ENCODE measurements around the gene RPL9.

Gene RPL9

GRCh38 chr4:39453738-39454137 lies 5.0 kb downstream of the RPL9 start:
- Histone ChIP-seq H3K79me1 (replicated peaks; ENCODE audit: low read length, poor library complexity, severe bottlenecking) (peaks cover 5% of the 10 kb centered on the region), H2BK12ac (ENCODE audit: low read length in 2 of 2) (no peak overlapping the region), H2BK5ac (ENCODE audit: low read depth, low read length, poor library complexity, severe bottlenecking) (no peak overlapping the region), H3K18ac (ENCODE audit: low read depth in 1 of 2, low read length in 2 of 2) (no peak overlapping the region), H3K23ac (ENCODE audit: low read length in 2 of 2) (no peak overlapping the region), H3K4ac (ENCODE audit: low read depth in 1 of 2, low read length in 2 of 2) (no peak overlapping the region), H4K8ac (ENCODE audit: low read length) (no peak overlapping the region), H3K36me3 (ENCODE audit: control insufficient read depth in 1 of 2, insufficient read depth in 2 of 2, low read depth in 1 of 2, low read length in 2 of 2) (peaks cover 15 to 84% of the 10 kb centered on the region in 2 experiments), H3K4me2 (ENCODE audit: low read length, poor library complexity, severe bottlenecking) (no peak overlapping the region), H3K9ac (ENCODE audit: low read length) (no peak overlapping the region), H3K4me1 (ENCODE audit: control insufficient read depth, insufficient read depth, low read depth, low read length) (peaks cover 9% of the 10 kb centered on the region), H3K27me3 (ENCODE audit: control insufficient read depth in 1 of 2, insufficient read depth in 1 of 2, low read length in 2 of 2) (no peaks in the 10 kb centered on the region), H2BK120ac (ENCODE audit: low read depth, low read length) (no peak overlapping the region), H3K27ac (ENCODE audit: low read length, poor library complexity, severe bottlenecking) (no peak overlapping the region), H3K4me3 (ENCODE audit: insufficient read depth in 1 of 2, low read depth in 1 of 2, low read length in 2 of 2) (no peak overlapping the region), H2BK15ac (ENCODE audit: low read depth, poor library complexity, severe bottlenecking) (no peak overlapping the region), H2AK5ac (ENCODE audit: low read length, severe bottlenecking) (no peak overlapping the region), H4K91ac (ENCODE audit: low read length) (no peak overlapping the region), H2AFZ (ENCODE audit: low read depth, low read length) (no peak overlapping the region), H3K14ac (ENCODE audit: low read length in 2 of 2) (no peak overlapping the region), H3K9me3 (ENCODE audit: control insufficient read depth, low read length) (no peaks in the 10 kb centered on the region)
- 100% methylated on average over 1 of the region's 2 CpGs for WGBS
- DNase-seq, result no peak

GRCh38 chr4:39452860-39453587 lies 5.7 kb downstream of the RPL9 start:
- no peak for DNase-seq
- H2BK12ac ChIP-seq (ENCODE audit: low read length in 2 of 2), result no peak overlapping the region
- H2BK5ac ChIP-seq (ENCODE audit: low read depth, low read length, poor library complexity, severe bottlenecking), result no peak overlapping the region
- no peak overlapping the region for H3K18ac ChIP-seq (ENCODE audit: low read depth in 1 of 2, low read length in 2 of 2)
- H3K9ac ChIP-seq (ENCODE audit: low read length), result no peak overlapping the region
- H3K79me1 ChIP-seq (replicated peaks; ENCODE audit: low read length, poor library complexity, severe bottlenecking), result peaks cover 5% of the 10 kb centered on the region
- WGBS, result 96% methylated on average over 11 of the region's 11 CpGs
- no peak overlapping the region for H3K4ac ChIP-seq (ENCODE audit: low read depth in 1 of 2, low read length in 2 of 2)
- no peak overlapping the region for H4K91ac ChIP-seq (ENCODE audit: low read length)
- H2BK15ac ChIP-seq (ENCODE audit: low read depth, poor library complexity, severe bottlenecking), result no peak overlapping the region
- no peak overlapping the region for H2AK5ac ChIP-seq (ENCODE audit: low read length, severe bottlenecking)
- no peak overlapping the region for H3K23ac ChIP-seq (ENCODE audit: low read length in 2 of 2)
- H2AFZ ChIP-seq (ENCODE audit: low read depth, low read length), result no peak overlapping the region
- peaks cover 15 to 88% of the 10 kb centered on the region in 2 experiments for H3K36me3 ChIP-seq (ENCODE audit: control insufficient read depth in 1 of 2, insufficient read depth in 2 of 2, low read depth in 1 of 2, low read length in 2 of 2)
- H4K8ac ChIP-seq (ENCODE audit: low read length), result no peak overlapping the region
- no peak overlapping the region for H3K14ac ChIP-seq (ENCODE audit: low read length in 2 of 2)
- no peak overlapping the region for H2BK120ac ChIP-seq (ENCODE audit: low read depth, low read length)
- no peak overlapping the region for H3K4me2 ChIP-seq (ENCODE audit: low read length, poor library complexity, severe bottlenecking)
- peaks cover 9% of the 10 kb centered on the region for H3K4me1 ChIP-seq (ENCODE audit: control insufficient read depth, insufficient read depth, low read depth, low read length)
- no peaks in the 10 kb centered on the region for H3K27me3 ChIP-seq (ENCODE audit: control insufficient read depth in 1 of 2, insufficient read depth in 1 of 2, low read length in 2 of 2)
- H3K4me3 ChIP-seq (ENCODE audit: insufficient read depth in 1 of 2, low read depth in 1 of 2, low read length in 2 of 2), result no peak overlapping the region
- H3K27ac ChIP-seq (ENCODE audit: low read length, poor library complexity, severe bottlenecking), result no peak overlapping the region
- no peaks in the 10 kb centered on the region for H3K9me3 ChIP-seq (ENCODE audit: control insufficient read depth, low read length)

- Histone ChIP-seq H2BK15ac (ENCODE audit: low read depth, poor library complexity, severe bottlenecking) (no peak overlapping the region), H2AFZ (ENCODE audit: low read depth, low read length) (no peak overlapping the region), H3K27me3 (ENCODE audit: control insufficient read depth in 1 of 2, insufficient read depth in 1 of 2, low read length in 2 of 2) (no peaks in the 10 kb centered on the region), H3K14ac (ENCODE audit: low read length in 2 of 2) (no peak overlapping the region), H3K79me1 (replicated peaks; ENCODE audit: low read length, poor library complexity, severe bottlenecking) (peaks cover 5% of the 10 kb centered on the region), H3K4me2 (ENCODE audit: low read length, poor library complexity, severe bottlenecking) (no peak overlapping the region), H2BK120ac (ENCODE audit: low read depth, low read length) (no peak overlapping the region), H3K9me3 (ENCODE audit: control insufficient read depth, low read length) (no peaks in the 10 kb centered on the region), H3K9ac (ENCODE audit: low read length) (no peak overlapping the region), H2AK5ac (ENCODE audit: low read length, severe bottlenecking) (no peak overlapping the region), H2BK5ac (ENCODE audit: low read depth, low read length, poor library complexity, severe bottlenecking) (no peak overlapping the region), H2BK12ac (ENCODE audit: low read length in 2 of 2) (no peak overlapping the region), H3K23ac (ENCODE audit: low read length in 2 of 2) (no peak overlapping the region), H3K4me3 (ENCODE audit: insufficient read depth in 1 of 2, low read depth in 1 of 2, low read length in 2 of 2) (no peak overlapping the region), H3K18ac (ENCODE audit: low read depth in 1 of 2, low read length in 2 of 2) (no peak overlapping the region), H4K91ac (ENCODE audit: low read length) (no peak overlapping the region), H4K8ac (ENCODE audit: low read length) (no peak overlapping the region), H3K27ac (ENCODE audit: low read length, poor library complexity, severe bottlenecking) (no peak overlapping the region), H3K36me3 (ENCODE audit: control insufficient read depth in 1 of 2, insufficient read depth in 2 of 2, low read depth in 1 of 2, low read length in 2 of 2) (peaks cover 15 to 81% of the 10 kb centered on the region in 2 experiments), H3K4ac (ENCODE audit: low read depth in 1 of 2, low read length in 2 of 2) (no peak overlapping the region), H3K4me1 (ENCODE audit: control insufficient read depth, insufficient read depth, low read depth, low read length) (peaks cover 10% of the 10 kb centered on the region)
- 94% methylated on average over 6 of the region's 6 CpGs for WGBS
- no peak for DNase-seq
These were observed 6.4 kb downstream of the RPL9 start for GRCh38 chr4:39452153-39452859.

GRCh38 chr4:39451423-39452023 lies 7.2 kb downstream of the RPL9 start:
- Histone ChIP-seq H2BK15ac (ENCODE audit: low read depth, poor library complexity, severe bottlenecking) (no peak overlapping the region), H3K4me1 (ENCODE audit: control insufficient read depth, insufficient read depth, low read depth, low read length) (peaks cover 17% of the 10 kb centered on the region), H3K4me3 (ENCODE audit: insufficient read depth in 1 of 2, low read depth in 1 of 2, low read length in 2 of 2) (no peak overlapping the region), H2BK120ac (ENCODE audit: low read depth, low read length) (no peak overlapping the region), H2BK5ac (ENCODE audit: low read depth, low read length, poor library complexity, severe bottlenecking) (no peak overlapping the region), H3K9me3 (ENCODE audit: control insufficient read depth, low read length) (no peaks in the 10 kb centered on the region), H2AK5ac (ENCODE audit: low read length, severe bottlenecking) (peak overlapping the region; percentile 32), H3K4me2 (ENCODE audit: low read length, poor library complexity, severe bottlenecking) (no peak overlapping the region), H3K36me3 (ENCODE audit: control insufficient read depth in 1 of 2, insufficient read depth in 2 of 2, low read depth in 1 of 2, low read length in 2 of 2) (peaks cover 15 to 73% of the 10 kb centered on the region in 2 experiments), H2AFZ (ENCODE audit: low read depth, low read length) (no peak overlapping the region), H2BK12ac (ENCODE audit: low read length in 2 of 2) (no peak overlapping the region), H4K8ac (ENCODE audit: low read length) (no peak overlapping the region), H3K14ac (ENCODE audit: low read length in 2 of 2) (no peak overlapping the region), H4K91ac (ENCODE audit: low read length) (no peak overlapping the region), H3K27ac (ENCODE audit: low read length, poor library complexity, severe bottlenecking) (peak overlapping the region; percentile 27), H3K4ac (ENCODE audit: low read depth in 1 of 2, low read length in 2 of 2) (no peak overlapping the region), H3K23ac (ENCODE audit: low read length in 2 of 2) (no peak overlapping the region), H3K18ac (ENCODE audit: low read depth in 1 of 2, low read length in 2 of 2) (no peak overlapping the region), H3K27me3 (ENCODE audit: control insufficient read depth in 1 of 2, insufficient read depth in 1 of 2, low read length in 2 of 2) (no peaks in the 10 kb centered on the region), H3K9ac (ENCODE audit: low read length) (no peak overlapping the region), H3K79me1 (replicated peaks; ENCODE audit: low read length, poor library complexity, severe bottlenecking) (peaks cover 5% of the 10 kb centered on the region)
- WGBS, result 98% methylated on average over 5 of the region's 6 CpGs
- DNase-seq, result no peak
